SK-N-SH treated with all-trans-retinoic acid at 6 μM for 48 hours (cell line): Measurements from ENCODE around the gene CCIN.

Experiments used
- ESRRG ChIP-seq: fragments of 250-450 bp; sonication (Bioruptor Pico); IDR thresholded peaks from 2 replicates; pipeline ENCODE4 v1.6.1; 2021; ENCODE audit warnings: mild to moderate bottlenecking
- ZFP30 ChIP-seq: fragments of 450-650 bp; formaldehyde crosslinking; IDR thresholded peaks from 2 replicates; pipeline ENCODE4 v1.5.0; 2022; ENCODE audit warnings: mild to moderate bottlenecking, moderate library complexity

DNA sequence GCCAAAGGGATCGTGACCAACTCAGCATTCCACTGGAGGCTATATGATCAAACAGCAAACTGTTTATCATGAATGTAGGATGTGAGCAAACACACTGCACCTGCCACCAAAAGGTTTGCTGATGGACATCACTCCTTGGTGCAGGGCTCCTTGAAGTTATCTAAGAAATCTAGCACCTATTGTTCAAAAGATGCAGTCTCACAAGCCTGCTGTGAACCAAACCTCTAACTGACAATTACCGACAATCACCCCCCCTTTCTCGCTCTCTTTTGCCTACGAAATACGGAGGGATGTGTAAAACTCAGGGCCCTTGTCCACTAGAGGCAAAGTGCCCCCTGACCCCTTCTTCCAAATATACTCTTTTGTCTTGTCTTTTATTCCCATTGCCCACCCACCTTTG lies 19.0 kb downstream of the CCIN start:
- no peak for TF ChIP-seq ESRRG (CRISPR knock-in tag)
- no peak for TF ChIP-seq ZFP30 (CRISPR knock-in tag)
